Breast epithelium (tissue), 4 donors: ENCODE results near the gene HES5. TPM values are rescaled to one million over a fixed set of nuclear protein-coding genes. Genes with fewer than 3 reads are reported as not detected.

Experiments used
- DNase-seq, 2 donors: peaks; one replicate each; pipeline ENCODE4 v3.0.0-alpha.2; 2019; ENCODE audit warnings: low spot score in 2 of 2
- H3K27ac ChIP-seq, 2 donors: fragments of 200-600 bp; sonication (generic) in 1 of 2; one replicate each; pipeline ENCODE4 v1.5.1; 2016 to 2019; ENCODE audit warnings: mild to moderate bottlenecking in 1 of 2
- H3K27me3 ChIP-seq, 2 donors: fragments of 200-600 bp; sonication (generic) in 1 of 2; one replicate each; pipeline versions ENCODE4 v1.5.1 to v1.6.0; 2017 to 2019; ENCODE audit warnings: control low read depth in 1 of 2, mild to moderate bottlenecking in 1 of 2
- H3K36me3 ChIP-seq: fragments of 200-600 bp; one replicate; pipeline ENCODE4 v1.5.1; 2019
- H3K4me1 ChIP-seq, 2 donors: fragments of 200-600 bp; sonication (generic); one replicate each; pipeline ENCODE4 v1.5.1; 2016 to 2019; ENCODE audit warnings: control low read depth in 1 of 2
- H3K4me3 ChIP-seq, 3 donors: fragments of 200-600 bp; sonication (generic); 1 replicate in 2 of 3; 2 replicates in 1 of 3; pipeline ENCODE4 v1.5.1; 2016 to 2019; ENCODE audit warnings: mild to moderate bottlenecking in 3 of 3, moderate library complexity in 2 of 3
- H3K9me3 ChIP-seq, 2 donors: fragments of 200-600 bp; sonication (generic) in 1 of 2; one replicate each; pipeline ENCODE4 v1.5.1; 2016 to 2019; ENCODE audit warnings: control low read depth in 1 of 2
- POLR2A ChIP-seq: fragments of 450-650 bp; IDR thresholded peaks from one replicate; pipeline ENCODE4 v1.6.1; 2016; ENCODE audit warnings: antibody characterized with exemption, mild to moderate bottlenecking, moderate library complexity
- POLR2AphosphoS5 ChIP-seq, 3 donors: sonication (generic); formaldehyde crosslinking; IDR thresholded peaks; one replicate each; pipeline ENCODE4 v1.6.1; 2017; ENCODE audit warnings: antibody characterized with exemption in 3 of 3
- intact Hi-C: fragments of 100-400 bp; cut with DNase I; formaldehyde crosslinking; loops from one replicate; pipeline ENCODE4 v1.15.1; 2023; ENCODE audit warnings: low total_unique reads
- total RNA-seq, 3 donors: library from RNA; depleted of rRNA; stranded (reverse); fragments of >200 nt; gene quantifications; one replicate each; pipeline ENCODE4 v1.1.0, GENCODE V29; 2016
- TF ChIP-seq, protein P1 (sequence below), 3 donors: fragments of 450-650 bp; IDR thresholded peaks; one replicate each; pipeline ENCODE4 v1.5.1; 2016 to 2017; ENCODE audit warnings: antibody characterized with exemption in 3 of 3, mild to moderate bottlenecking in 3 of 3, moderate library complexity in 3 of 3

Gene HES5
- total RNA-seq, 3 donors from 2014 or later = not detected

DNA sequence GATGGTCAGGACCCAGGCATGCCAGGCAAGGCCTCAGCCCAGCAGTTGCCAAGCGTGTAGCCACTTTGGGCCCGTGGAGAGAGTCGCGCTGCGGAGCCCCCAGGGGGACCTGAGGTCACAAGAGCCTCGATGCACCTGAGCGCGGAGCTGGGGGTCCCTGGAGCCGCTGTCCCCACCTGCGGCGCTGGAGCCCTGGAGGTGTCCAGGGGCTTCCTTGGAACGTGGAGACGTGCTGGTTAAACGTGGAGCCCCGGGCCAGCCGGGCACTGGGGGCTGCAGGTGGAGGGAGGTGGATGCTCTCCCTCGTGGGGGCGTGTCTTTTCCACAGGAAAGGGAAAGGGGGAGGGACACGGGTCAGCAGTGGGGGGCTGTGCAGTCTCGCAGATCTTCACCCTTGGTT, 50.9 kb downstream of the HES5 start:
- no peak overlapping the region for H3K4me3 ChIP-seq
- no peak for DNase-seq
- H3K27me3 ChIP-seq = no peaks in the 10 kb centered on the region
- TF ChIP-seq POLR2AphosphoS5 (IDR thresholded peaks at IDR 0.05) = no peak
- no peak for TF ChIP-seq POLR2A
- TF ChIP-seq, protein P1, sequence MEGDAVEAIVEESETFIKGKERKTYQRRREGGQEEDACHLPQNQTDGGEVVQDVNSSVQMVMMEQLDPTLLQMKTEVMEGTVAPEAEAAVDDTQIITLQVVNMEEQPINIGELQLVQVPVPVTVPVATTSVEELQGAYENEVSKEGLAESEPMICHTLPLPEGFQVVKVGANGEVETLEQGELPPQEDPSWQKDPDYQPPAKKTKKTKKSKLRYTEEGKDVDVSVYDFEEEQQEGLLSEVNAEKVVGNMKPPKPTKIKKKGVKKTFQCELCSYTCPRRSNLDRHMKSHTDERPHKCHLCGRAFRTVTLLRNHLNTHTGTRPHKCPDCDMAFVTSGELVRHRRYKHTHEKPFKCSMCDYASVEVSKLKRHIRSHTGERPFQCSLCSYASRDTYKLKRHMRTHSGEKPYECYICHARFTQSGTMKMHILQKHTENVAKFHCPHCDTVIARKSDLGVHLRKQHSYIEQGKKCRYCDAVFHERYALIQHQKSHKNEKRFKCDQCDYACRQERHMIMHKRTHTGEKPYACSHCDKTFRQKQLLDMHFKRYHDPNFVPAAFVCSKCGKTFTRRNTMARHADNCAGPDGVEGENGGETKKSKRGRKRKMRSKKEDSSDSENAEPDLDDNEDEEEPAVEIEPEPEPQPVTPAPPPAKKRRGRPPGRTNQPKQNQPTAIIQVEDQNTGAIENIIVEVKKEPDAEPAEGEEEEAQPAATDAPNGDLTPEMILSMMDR (IDR thresholded peaks at IDR 0.05) = no peak
- peaks cover 0 to 21% of the 10 kb centered on the region in 2 donors for H3K4me1 ChIP-seq
- no peaks in the 10 kb centered on the region for H3K36me3 ChIP-seq
- H3K27ac ChIP-seq = peak overlapping the region in 1 of 2 donors; percentile 80
- no peaks in the 10 kb centered on the region for H3K9me3 ChIP-seq
- intact Hi-C loops = no loop called here

Other genes with a start within 250 kb of the HES5 start
- 10 to 100 TPM in 2 of 3 donors, 1 to 10 TPM in 1; 4.0 to 18.1 (median 17.7) TPM for gene MORN1, start 138.7 kb downstream of the HES5 start, total RNA-seq
- 10 to 100 TPM; 58.3 to 75.1 (median 70.4) TPM for gene RER1, start 138.4 kb downstream of the HES5 start, total RNA-seq
- gene PEX10, start 117.7 kb downstream of the HES5 start, total RNA-seq = 10 to 100 TPM; 23.3 to 37.4 (median 24.1) TPM
- gene PLCH2, start 54.0 kb downstream of the HES5 start, total RNA-seq = 10 to 100 TPM in 2 of 3 donors, under 1 TPM in 1; 0.16 to 12.0 (median 10.2) TPM
- gene PANK4, start 3.7 kb downstream of the HES5 start, total RNA-seq = 10 to 100 TPM; 16.5 to 32.8 (median 31.3) TPM
- 10 to 100 TPM; 55.8 to 75.8 (median 67.8) TPM for gene TNFRSF14, start 26.1 kb upstream of the HES5 start, total RNA-seq
- 10 to 100 TPM in 2 of 3 donors, 1 to 10 TPM in 1; 4.8 to 15.8 (median 14.4) TPM for gene PRXL2B, start 56.5 kb upstream of the HES5 start, total RNA-seq
- 10 to 100 TPM in 1 of 3 donors, 1 to 10 TPM in 1, not detected in 1; 9.2 to 12.7 TPM for gene MMEL1, start 102.8 kb upstream of the HES5 start, total RNA-seq